Central memory CD8-positive, alpha-beta T cell (primary cell): ENCODE results near the gene MORC3.
"Not testable (repeated sequence)": the region's sequence is repeated elsewhere in the genome, so short reads cannot be mapped to it uniquely, and the experiment has no call there.

Experiments
- ATAC-seq: fragments of 150-1000 bp; cut with Tn5 transposase; replicated peaks from 2 replicates; pipeline ENCODE4 v1.10.0; 2022; ENCODE audit warnings: mild to moderate bottlenecking, moderate FRiP score, moderate number of reproducible peaks; ENCODE audit not compliant: poor library complexity, severe bottlenecking; ENCODE audit errors: extremely low read depth
- DNase-seq, 2 donors: peaks; one replicate each; pipeline ENCODE4 v3.0.0; 2021; ENCODE audit warnings: low spot score in 2 of 2
- H3K27ac Mint-ChIP-seq: one replicate; pipeline ENCODE4 v1.8.0; 2022; ENCODE audit warnings: low read depth, mild to moderate bottlenecking, moderate library complexity, mixed read lengths
- H3K27me3 Mint-ChIP-seq: one replicate; pipeline ENCODE4 v1.8.0; 2022; ENCODE audit warnings: mixed read lengths
- H3K36me3 Mint-ChIP-seq: one replicate; pipeline ENCODE4 v1.8.0; 2022; ENCODE audit warnings: mild to moderate bottlenecking, moderate library complexity, mixed read lengths; ENCODE audit not compliant: insufficient read depth
- H3K4me1 Mint-ChIP-seq: one replicate; pipeline ENCODE4 v1.8.0; 2022; ENCODE audit warnings: mixed read lengths
- H3K4me3 Mint-ChIP-seq: one replicate; pipeline ENCODE4 v1.8.0; 2022; ENCODE audit warnings: mild to moderate bottlenecking, moderate library complexity, mixed read lengths
- H3K9me3 Mint-ChIP-seq: one replicate; pipeline ENCODE4 v1.8.0; 2022; ENCODE audit warnings: mixed read lengths

The MORC3 gene

GRCh38 chr21:36379251-36379650, 59.3 kb downstream of the MORC3 start:
- Mint-ChIP-seq H3K4me3 (no peak overlapping the region), H3K4me1 (no peaks in the 10 kb centered on the region), H3K27ac (no peak overlapping the region), H3K36me3 (peaks cover 22% of the 10 kb centered on the region), H3K9me3 (no peaks in the 10 kb centered on the region), H3K27me3 (no peaks in the 10 kb centered on the region)
- DNase-seq: no peak
- no peak for ATAC-seq

- DNase-seq (no peak), ATAC-seq (no peak)
- H3K36me3 Mint-ChIP-seq: peaks cover 7% of the 10 kb centered on the region
- H3K9me3 Mint-ChIP-seq: no peaks in the 10 kb centered on the region
- H3K27ac Mint-ChIP-seq: no peak overlapping the region
- H3K4me1 Mint-ChIP-seq: no peaks in the 10 kb centered on the region
- H3K4me3 Mint-ChIP-seq: no peak overlapping the region
- H3K27me3 Mint-ChIP-seq: no peaks in the 10 kb centered on the region
Observed at GRCh38 chr21:36381841-36382589, 62.0 kb downstream of the MORC3 start.

GRCh38 chr21:36382722-36383121, 62.7 kb downstream of the MORC3 start:
- ATAC-seq, DNase-seq, H3K9me3 Mint-ChIP-seq, H3K27ac Mint-ChIP-seq, H3K36me3 Mint-ChIP-seq, H3K27me3 Mint-ChIP-seq, H3K4me3 Mint-ChIP-seq, H3K4me1 Mint-ChIP-seq: not testable (repeated sequence)

- Mint-ChIP-seq H3K36me3 (peaks cover 7% of the 10 kb centered on the region), H3K4me3 (peak overlapping the region; percentile 45), H3K27ac (no peak overlapping the region), H3K27me3 (no peaks in the 10 kb centered on the region), H3K9me3 (no peaks in the 10 kb centered on the region), H3K4me1 (no peaks in the 10 kb centered on the region)
- no peak for ATAC-seq
- no peak for DNase-seq
Observed at GRCh38 chr21:36384885-36385232, 64.9 kb downstream of the MORC3 start.

GRCh38 chr21:36385233-36386030, 65.4 kb downstream of the MORC3 start, which contains the start of gene CHAF1B:
Gene CHAF1B, plus strand, starts transcription at chr21:36385392. Its CDS starts 745 bp downstream, at chr21:36386137.
- H3K36me3 Mint-ChIP-seq: peaks cover 7% of the 10 kb centered on the region
- no peak within 1 kb of the TSS for H3K27ac Mint-ChIP-seq
- H3K4me1 Mint-ChIP-seq: no peaks in the 10 kb centered on the region
- H3K9me3 Mint-ChIP-seq: no peaks in the 10 kb centered on the region
- peak within 1 kb of the TSS; percentile 69 for H3K4me3 Mint-ChIP-seq
- ATAC-seq: peak; percentile 93
- no peaks in the 10 kb centered on the region for H3K27me3 Mint-ChIP-seq
- peak; percentile 69 to 78 for DNase-seq

GRCh38 chr21:36386031-36386642, 66.1 kb downstream of the MORC3 start:
- DNase-seq: no peak
- Mint-ChIP-seq H3K36me3 (peaks cover 7% of the 10 kb centered on the region), H3K27ac (no peak overlapping the region), H3K4me3 (peak overlapping the region; percentile 69), H3K4me1 (no peaks in the 10 kb centered on the region), H3K9me3 (no peaks in the 10 kb centered on the region), H3K27me3 (no peaks in the 10 kb centered on the region)
- ATAC-seq: no peak

GRCh38 chr21:36388096-36388495, 68.1 kb downstream of the MORC3 start:
- Mint-ChIP-seq H3K4me1 (no peaks in the 10 kb centered on the region), H3K9me3 (no peaks in the 10 kb centered on the region), H3K27ac (no peak overlapping the region), H3K4me3 (no peak overlapping the region), H3K36me3 (peaks cover 8% of the 10 kb centered on the region), H3K27me3 (no peaks in the 10 kb centered on the region)
- DNase-seq (no peak), ATAC-seq (no peak)

GRCh38 chr21:36388835-36389234, 68.8 kb downstream of the MORC3 start:
- H3K4me1 Mint-ChIP-seq: no peaks in the 10 kb centered on the region
- no peak overlapping the region for H3K4me3 Mint-ChIP-seq
- ATAC-seq: no peak
- no peaks in the 10 kb centered on the region for H3K27me3 Mint-ChIP-seq
- peaks cover 8% of the 10 kb centered on the region for H3K36me3 Mint-ChIP-seq
- DNase-seq: no peak
- H3K9me3 Mint-ChIP-seq: no peaks in the 10 kb centered on the region
- H3K27ac Mint-ChIP-seq: no peak overlapping the region

- H3K36me3 Mint-ChIP-seq: peaks cover 15% of the 10 kb centered on the region
- H3K4me1 Mint-ChIP-seq, H3K9me3 Mint-ChIP-seq, H3K27me3 Mint-ChIP-seq, H3K4me3 Mint-ChIP-seq, DNase-seq, H3K27ac Mint-ChIP-seq, ATAC-seq: not testable (repeated sequence)
Observed at GRCh38 chr21:36391649-36392048, 71.7 kb downstream of the MORC3 start.

GRCh38 chr21:36395353-36396111, 75.5 kb downstream of the MORC3 start:
- Mint-ChIP-seq H3K4me3 (no peak overlapping the region), H3K36me3 (peaks cover 14% of the 10 kb centered on the region), H3K4me1 (no peaks in the 10 kb centered on the region), H3K27ac (peak overlapping the region; percentile 67), H3K27me3 (no peaks in the 10 kb centered on the region), H3K9me3 (no peaks in the 10 kb centered on the region)
- no peak for ATAC-seq
- DNase-seq: no peak

- H3K27ac Mint-ChIP-seq: peak overlapping the region; percentile 67
- H3K36me3 Mint-ChIP-seq: peaks cover 14% of the 10 kb centered on the region
- H3K4me1 Mint-ChIP-seq: no peaks in the 10 kb centered on the region
Observed at GRCh38 chr21:36396325-36396724, 76.3 kb downstream of the MORC3 start.

GRCh38 chr21:36396971-36397370, 77.0 kb downstream of the MORC3 start:
- Mint-ChIP-seq H3K27ac (no peak overlapping the region), H3K4me3 (no peak overlapping the region), H3K27me3 (no peaks in the 10 kb centered on the region), H3K36me3 (peaks cover 12% of the 10 kb centered on the region), H3K9me3 (no peaks in the 10 kb centered on the region), H3K4me1 (no peaks in the 10 kb centered on the region)
- ATAC-seq: no peak
- DNase-seq: no peak

More at GRCh38 chr21:36396325-36396724, 76.3 kb downstream of the MORC3 start:
- Mint-ChIP-seq H3K9me3 (no peaks in the 10 kb centered on the region), H3K4me3 (no peak overlapping the region), H3K27me3 (no peaks in the 10 kb centered on the region)
- DNase-seq (no peak), ATAC-seq (no peak)
